ENCODE results near the gene CLC.
"Not testable (repeated sequence)": the region's sequence is repeated elsewhere in the genome, so short reads cannot be mapped to it uniquely, and the experiment has no call there.

Gene CLC

GRCh38 chr19:39733841-39734240, 4.0 kb downstream of the CLC start:
- TF ChIP-seq CTCF (IDR thresholded peaks at IDR 0.05; ENCODE audit: insufficient read depth, low read depth, low read length, missing control alignments): no peak
- DNase-seq (ENCODE audit: low read depth): no peak
- no peak overlapping the region for H3K4me3 ChIP-seq (ENCODE audit: low read length)

DNA sequence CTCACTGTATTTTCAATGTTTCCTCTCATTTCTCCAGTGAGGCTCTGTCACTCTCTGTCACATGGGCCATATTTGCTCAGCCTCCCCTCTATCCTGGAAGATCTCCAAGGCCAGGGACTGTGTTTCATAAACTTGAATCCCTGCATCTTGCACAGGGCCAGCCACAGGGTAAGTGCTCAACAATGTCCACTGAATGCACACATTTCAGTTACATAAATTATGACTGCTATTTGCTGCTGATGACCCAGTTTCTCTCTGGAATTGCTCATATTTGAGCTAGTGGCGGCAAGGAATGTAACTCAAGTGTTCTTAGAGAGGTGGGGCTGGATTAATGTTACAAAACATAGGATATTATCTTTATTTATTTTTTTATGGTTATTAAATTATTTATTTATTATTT, 6.1 kb downstream of the CLC start:
- TF ChIP-seq CTCF (IDR thresholded peaks at IDR 0.05; ENCODE audit: insufficient read depth, low read depth, low read length, missing control alignments): no peak
- H3K4me3 ChIP-seq (ENCODE audit: low read length): no peak overlapping the region
- DNase-seq (ENCODE audit: low read depth): no peak

GRCh38 chr19:39729594-39729993, 8.2 kb downstream of the CLC start:
- no peak for TF ChIP-seq CTCF (IDR thresholded peaks at IDR 0.05; ENCODE audit: insufficient read depth, low read depth, low read length, missing control alignments)
- no peak for DNase-seq (ENCODE audit: low read depth)
- H3K4me3 ChIP-seq (ENCODE audit: low read length): no peak overlapping the region

DNA sequence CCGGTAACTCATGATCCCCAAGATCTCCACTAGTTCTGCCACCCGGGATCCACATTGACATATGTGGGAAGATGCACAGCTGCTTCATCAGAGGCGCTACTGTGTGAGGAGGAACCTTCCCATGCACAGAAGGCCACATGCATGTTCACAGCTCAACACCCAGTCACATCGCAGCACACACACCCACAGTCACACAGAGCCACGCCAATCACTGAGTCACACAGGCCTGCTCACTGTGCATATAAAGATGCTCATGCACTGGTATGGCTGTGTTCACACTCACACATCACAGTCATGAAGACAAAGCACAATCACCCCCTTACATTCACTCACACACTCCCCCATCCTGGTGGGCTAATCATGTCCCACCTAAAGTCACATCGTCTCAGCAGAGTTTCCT, 9.8 kb downstream of the CLC start:
- DNase-seq (ENCODE audit: low read depth): no peak
- H3K4me3 ChIP-seq (ENCODE audit: low read length): no peak overlapping the region
- no peak for TF ChIP-seq CTCF (IDR thresholded peaks at IDR 0.05; ENCODE audit: insufficient read depth, low read depth, low read length, missing control alignments)

- DNase-seq (ENCODE audit: low read depth): no peak
- no peak for TF ChIP-seq CTCF (IDR thresholded peaks at IDR 0.05; ENCODE audit: insufficient read depth, low read depth, low read length, missing control alignments)
- H3K4me3 ChIP-seq (ENCODE audit: low read length): no peak overlapping the region
These were observed 10.6 kb downstream of the CLC start for GRCh38 chr19:39727070-39727800.

DNA sequence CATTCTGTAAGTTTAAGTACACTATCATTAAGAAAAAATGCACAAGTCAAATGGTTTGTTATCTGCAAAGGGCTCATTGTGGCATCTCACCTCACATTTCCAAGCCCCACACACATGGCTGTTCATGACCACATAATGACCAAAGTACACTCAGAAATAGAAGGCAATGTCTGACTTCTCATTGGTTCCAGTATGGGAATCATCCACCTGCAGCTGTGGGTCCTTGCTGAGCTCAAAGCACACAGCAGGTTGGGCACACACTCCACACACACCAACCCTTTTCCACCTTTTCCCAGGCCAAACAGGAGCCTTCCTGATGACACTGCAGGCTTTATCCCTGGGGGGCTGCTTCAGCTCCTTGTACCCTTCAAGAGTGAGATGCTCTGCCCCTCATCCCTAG, 11.8 kb downstream of the CLC start:
- no peak for TF ChIP-seq CTCF (IDR thresholded peaks at IDR 0.05; ENCODE audit: insufficient read depth, low read depth, low read length, missing control alignments)
- no peak for DNase-seq (ENCODE audit: low read depth)
- H3K4me3 ChIP-seq (ENCODE audit: low read length): no peak overlapping the region

DNA sequence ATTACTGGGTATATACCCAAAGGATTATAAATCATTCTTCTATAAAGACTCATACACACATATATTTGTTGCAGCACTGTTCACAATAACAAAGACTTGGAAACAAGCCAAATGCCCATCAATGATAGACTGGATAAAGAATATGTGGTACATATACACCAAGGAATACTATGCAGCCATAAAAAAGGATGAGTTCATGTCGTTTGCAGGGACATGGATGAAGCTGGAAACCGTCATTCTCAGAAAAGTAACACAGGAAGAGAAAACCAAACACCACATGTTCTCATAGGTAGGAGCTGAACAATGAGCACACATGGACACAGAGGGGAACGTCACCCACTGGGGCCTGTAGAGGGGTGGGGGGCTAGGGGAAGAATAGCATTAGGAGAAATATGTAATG, 17.7 kb downstream of the CLC start:
- not testable (repeated sequence) for H3K4me3 ChIP-seq (ENCODE audit: low read length); DNase-seq (ENCODE audit: low read depth)
